AG04450 (cell line): Measurements from ENCODE around the gene LRRK1. TPM values are rescaled to one million over a fixed set of nuclear protein-coding genes. Genes with fewer than 3 reads are reported as not detected.

Source experiments
- CTCF ChIA-PET: fragments of 300-600, 350-600 bp; formaldehyde crosslinking; extraction: SDS; loops from one replicate; lab custom pipeline; 2022; ENCODE audit warnings: antibody characterized with exemption, inconsistent platforms; lab: Charles Lee
- POLR2A ChIA-PET: fragments of 350-600 bp; formaldehyde crosslinking; extraction: SDS; loops from one replicate; lab custom pipeline; 2021; ENCODE audit warnings: antibody characterized with exemption, inconsistent platforms; lab: Yijun Ruan, JAX
- DNase-seq: peaks from one replicate; pipeline ENCODE4 v3.0.0-alpha.2; 2011; ENCODE audit warnings: low read depth, low spot score
- H3K27ac ChIP-seq: one replicate; pipeline ENCODE4 v1.5.1; 2012; ENCODE audit warnings: low read depth, low read length, control low read depth
- H3K27me3 ChIP-seq: one replicate; pipeline ENCODE4 v1.6.0; 2012; ENCODE audit warnings: low read length; ENCODE audit not compliant: control insufficient read depth, insufficient read depth
- H3K4me3 ChIP-seq: 2 replicates; pipeline ENCODE4 v1.5.1; 2011; ENCODE audit warnings: mild to moderate bottlenecking, low read depth, low read length, control low read depth
- H3K9me3 ChIP-seq: 2 replicates; pipeline ENCODE4 v1.5.1; 2012; ENCODE audit warnings: low read length; ENCODE audit not compliant: control insufficient read depth, insufficient read depth
- polyA plus RNA-seq: library from polyadenylated mRNA; depleted of rRNA; stranded (reverse); fragments of >200 nt; gene quantifications from 2 replicates; pipeline ENCODE4 v1.2.3, GENCODE V29; 2011
- TF ChIP-seq, protein P1 (sequence below): IDR thresholded peaks from 2 replicates; pipeline ENCODE4 v1.5.1; 2011; ENCODE audit warnings: low read depth, low read length, control low read depth, inconsistent platforms

The LRRK1 gene
- polyA plus RNA-seq, 1 experiment, result 5.6 TPM

DNA sequence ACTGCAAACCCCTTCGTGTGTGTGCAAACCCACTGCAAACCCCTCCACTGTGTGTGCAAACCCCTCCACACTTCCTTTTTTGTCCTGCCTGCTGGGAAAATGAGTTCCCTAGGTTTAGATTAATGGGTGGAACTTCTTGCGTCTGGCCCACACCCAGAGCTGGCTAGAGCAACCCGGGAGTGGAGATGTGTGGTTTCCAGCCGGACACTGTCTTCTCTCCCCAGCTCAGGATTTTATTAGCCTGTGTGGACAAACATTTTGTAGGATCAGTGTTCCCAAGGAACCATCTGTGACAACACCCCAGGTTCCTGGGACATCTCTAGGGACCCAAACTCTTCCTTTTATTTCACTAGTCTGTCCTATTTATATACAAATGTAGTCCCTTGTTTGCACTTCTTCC is 9.6 kb upstream of the LRRK1 start:
- DNase-seq, result no peak
- Histone ChIP-seq H3K4me3 (no peak overlapping the region), H3K27ac (no peak overlapping the region), H3K9me3 (peaks cover 9% of the 10 kb centered on the region), H3K27me3 (no peaks in the 10 kb centered on the region)
- POLR2A ChIA-PET, result no interaction called here
- CTCF ChIA-PET, result interaction anchor here (1.0 kb wide), 1 partner anchor 8 kb away, joined by 4 read pairs; no protein-coding TSS in a partner anchor
- TF ChIP-seq, protein P1, sequence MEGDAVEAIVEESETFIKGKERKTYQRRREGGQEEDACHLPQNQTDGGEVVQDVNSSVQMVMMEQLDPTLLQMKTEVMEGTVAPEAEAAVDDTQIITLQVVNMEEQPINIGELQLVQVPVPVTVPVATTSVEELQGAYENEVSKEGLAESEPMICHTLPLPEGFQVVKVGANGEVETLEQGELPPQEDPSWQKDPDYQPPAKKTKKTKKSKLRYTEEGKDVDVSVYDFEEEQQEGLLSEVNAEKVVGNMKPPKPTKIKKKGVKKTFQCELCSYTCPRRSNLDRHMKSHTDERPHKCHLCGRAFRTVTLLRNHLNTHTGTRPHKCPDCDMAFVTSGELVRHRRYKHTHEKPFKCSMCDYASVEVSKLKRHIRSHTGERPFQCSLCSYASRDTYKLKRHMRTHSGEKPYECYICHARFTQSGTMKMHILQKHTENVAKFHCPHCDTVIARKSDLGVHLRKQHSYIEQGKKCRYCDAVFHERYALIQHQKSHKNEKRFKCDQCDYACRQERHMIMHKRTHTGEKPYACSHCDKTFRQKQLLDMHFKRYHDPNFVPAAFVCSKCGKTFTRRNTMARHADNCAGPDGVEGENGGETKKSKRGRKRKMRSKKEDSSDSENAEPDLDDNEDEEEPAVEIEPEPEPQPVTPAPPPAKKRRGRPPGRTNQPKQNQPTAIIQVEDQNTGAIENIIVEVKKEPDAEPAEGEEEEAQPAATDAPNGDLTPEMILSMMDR, result no peak

DNA sequence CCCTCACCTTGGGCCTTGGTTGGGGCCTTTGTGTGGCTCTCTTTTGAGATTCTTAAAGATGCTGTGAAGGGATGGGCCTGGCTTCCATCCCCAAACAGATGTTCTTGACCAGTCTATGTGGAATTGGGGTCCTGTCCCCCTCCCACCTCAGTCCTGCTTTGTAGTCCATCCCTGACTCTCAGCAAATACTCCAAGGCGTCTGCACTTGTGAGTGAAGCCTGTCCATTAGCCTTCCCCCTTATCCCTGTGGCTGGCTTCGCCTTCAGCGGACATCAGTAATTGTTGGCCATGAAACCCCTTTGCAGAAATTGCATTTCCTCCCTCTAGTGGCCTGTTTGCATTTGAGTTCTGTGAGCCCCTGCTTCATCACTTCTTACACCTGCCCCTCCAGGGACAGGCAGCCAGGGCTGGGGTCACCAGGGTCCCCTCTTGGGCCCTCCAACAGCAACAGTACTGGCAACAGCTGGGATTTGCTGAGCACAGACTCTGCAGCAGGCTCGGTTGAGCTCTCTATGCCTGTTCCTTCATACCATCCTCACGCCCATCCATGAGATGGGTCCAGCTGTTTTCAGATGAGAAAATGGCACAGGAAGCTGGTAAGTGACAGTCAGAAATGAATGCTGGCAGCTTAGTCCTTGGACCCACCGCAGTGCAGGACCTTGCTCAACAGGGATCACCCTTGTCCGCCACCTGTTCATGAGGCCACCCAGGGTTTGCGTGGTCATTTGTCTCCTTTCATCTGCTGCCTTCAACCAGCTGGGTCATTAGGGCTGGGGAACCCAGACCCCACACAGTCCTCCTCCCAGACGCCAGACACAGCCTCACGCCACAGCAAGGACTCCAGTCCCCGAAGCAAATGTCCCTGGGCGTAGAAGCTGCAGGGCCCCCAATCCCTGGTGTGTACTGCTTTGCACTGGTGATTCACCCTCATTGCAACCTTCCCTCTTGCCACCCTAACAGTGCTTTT is 8.9 kb upstream of the LRRK1 start:
- Histone ChIP-seq H3K9me3 (peaks cover 15% of the 10 kb centered on the region), H3K4me3 (no peak overlapping the region), H3K27ac (no peak overlapping the region), H3K27me3 (no peaks in the 10 kb centered on the region)
- no peak for DNase-seq
- POLR2A ChIA-PET, result no interaction called here
- TF ChIP-seq, protein P1, result peak; percentile 44
- CTCF ChIA-PET, result interaction anchor here (1.0 kb wide), 1 partner anchor 8 kb away, joined by 4 read pairs; no protein-coding TSS in a partner anchor

DNA sequence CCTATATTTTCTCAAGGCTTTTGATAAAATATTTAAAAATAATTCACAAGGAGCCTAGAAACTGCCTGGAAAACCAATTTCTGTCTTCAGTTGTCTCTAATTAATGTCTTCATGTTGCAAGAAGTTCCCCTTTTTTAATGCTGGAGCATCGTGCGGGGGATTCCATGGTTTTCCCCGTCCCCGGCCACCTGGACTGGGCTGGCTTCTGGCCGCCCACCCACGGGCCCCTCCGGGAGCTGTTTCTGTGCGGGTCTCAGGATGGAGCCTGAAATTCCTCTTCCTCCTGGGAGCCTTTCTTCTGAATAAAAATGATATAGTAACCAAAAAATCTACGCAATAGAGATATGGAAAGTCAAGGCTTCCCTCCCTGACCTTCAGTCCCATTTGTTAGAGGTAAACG is 8.1 kb upstream of the LRRK1 start:
- Histone ChIP-seq H3K4me3 (no peak overlapping the region), H3K9me3 (peaks cover 15% of the 10 kb centered on the region), H3K27me3 (no peaks in the 10 kb centered on the region), H3K27ac (no peak overlapping the region)
- TF ChIP-seq, protein P1, result no peak
- POLR2A ChIA-PET, result no interaction called here
- no peak for DNase-seq
- CTCF ChIA-PET, result interaction anchor here (1.0 to 11.2 kb wide), 2 partner anchors 9 to 97 kb away, joined by 3 to 251 read pairs; no protein-coding TSS in a partner anchor

DNA sequence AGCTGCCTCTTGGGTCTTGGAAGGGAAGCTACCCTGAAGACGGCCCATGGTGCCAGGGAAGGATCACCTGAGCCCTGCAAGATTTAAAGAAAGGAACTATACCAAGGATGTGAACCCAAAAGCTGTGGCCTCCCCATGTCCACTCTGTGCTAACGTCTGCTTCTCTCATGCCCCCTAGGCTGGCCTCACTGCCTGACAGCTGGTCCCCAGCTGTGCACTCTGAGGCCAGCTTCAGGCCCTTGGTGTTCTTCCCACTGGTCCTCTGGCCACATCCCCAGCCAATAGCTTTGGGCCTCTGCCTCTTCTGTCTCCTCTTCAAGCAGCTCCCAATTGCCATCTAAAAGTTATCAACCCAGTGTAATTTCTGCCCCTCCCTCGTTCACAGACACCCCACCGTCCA is 5.2 kb upstream of the LRRK1 start:
- no peak overlapping the region for H3K27ac ChIP-seq
- TF ChIP-seq, protein P1, result no peak
- no peak for DNase-seq
- H3K27me3 ChIP-seq, result no peaks in the 10 kb centered on the region
- no peak overlapping the region for H3K4me3 ChIP-seq
- ChIA-PET CTCF (interaction anchor here (0.6 to 11.2 kb wide), 3 partner anchors 9 to 287 kb away, joined by 3 to 251 read pairs (median 5); no protein-coding TSS in a partner anchor), POLR2A (no interaction called here)
- H3K9me3 ChIP-seq, result peaks cover 15% of the 10 kb centered on the region

DNA sequence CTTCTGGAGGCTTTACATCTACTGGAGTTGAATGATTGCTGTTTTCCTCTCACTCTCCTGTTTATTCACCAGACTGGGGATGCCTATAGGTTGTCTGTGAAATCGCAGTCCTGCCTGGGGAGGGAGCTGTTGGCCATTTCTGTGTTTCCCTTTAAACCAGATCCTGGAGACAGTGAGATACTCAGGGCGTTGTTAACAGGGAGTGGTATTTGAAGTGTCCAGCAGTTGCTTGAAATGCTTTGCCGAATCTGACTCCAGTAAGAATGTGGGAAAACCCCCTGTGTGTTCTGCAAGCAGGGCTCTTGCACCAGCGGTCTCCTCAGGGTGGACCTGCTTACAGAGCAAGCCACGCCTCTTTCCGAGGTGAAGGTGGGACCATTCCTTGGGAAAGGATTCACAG is 4.3 kb upstream of the LRRK1 start:
- Histone ChIP-seq H3K27me3 (no peaks in the 10 kb centered on the region), H3K4me3 (no peak overlapping the region), H3K27ac (no peak overlapping the region), H3K9me3 (peaks cover 15% of the 10 kb centered on the region)
- TF ChIP-seq, protein P1, result peak; percentile 28
- CTCF ChIA-PET, result interaction anchor here (1.5 to 11.2 kb wide), 4 partner anchors 30 to 288 kb away, joined by 5 to 251 read pairs (median 6); no protein-coding TSS in a partner anchor
- DNase-seq, result no peak
- POLR2A ChIA-PET, result no interaction called here
